GM19099 (cell line): ENCODE results near the gene ITPKB.

ENCODE experiments used
- POLR2A ChIP-seq: IDR thresholded peaks from 3 replicates; pipeline ENCODE4 v1.6.1; 2011; ENCODE audit warnings: low read depth; ENCODE audit not compliant: insufficient read length; ENCODE audit errors: extremely low read depth

The ITPKB gene

GRCh38 chr1:226617109-226617508 is 122.0 kb downstream of the ITPKB start:
- TF ChIP-seq POLR2A: no peak

DNA sequence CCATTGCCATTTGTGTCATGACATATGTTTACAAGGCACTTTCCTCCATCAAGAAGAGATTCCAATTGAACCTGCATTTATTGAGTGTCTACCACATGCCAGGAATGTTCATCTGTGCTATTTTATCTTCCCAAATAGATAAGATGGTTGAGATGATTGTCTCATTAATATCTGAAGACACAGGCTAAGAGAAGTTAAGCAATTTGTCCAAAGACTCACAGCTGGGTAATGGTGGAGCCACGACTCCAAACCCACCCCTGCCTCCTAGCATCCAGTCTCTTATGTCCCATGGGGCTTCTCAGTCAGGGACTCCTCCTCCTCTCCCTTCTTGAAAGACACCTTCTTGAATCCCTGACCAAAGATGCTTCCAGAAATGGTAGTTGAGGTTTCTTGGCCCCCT is 122.4 kb downstream of the ITPKB start:
- TF ChIP-seq POLR2A: no peak

GRCh38 chr1:226615876-226616275 is 123.2 kb downstream of the ITPKB start:
- no peak for TF ChIP-seq POLR2A

- TF ChIP-seq POLR2A: no peak
Observed at GRCh38 chr1:226611301-226611700, 127.8 kb downstream of the ITPKB start.

- no peak for TF ChIP-seq POLR2A
Observed at GRCh38 chr1:226610671-226611070, 128.4 kb downstream of the ITPKB start.

DNA sequence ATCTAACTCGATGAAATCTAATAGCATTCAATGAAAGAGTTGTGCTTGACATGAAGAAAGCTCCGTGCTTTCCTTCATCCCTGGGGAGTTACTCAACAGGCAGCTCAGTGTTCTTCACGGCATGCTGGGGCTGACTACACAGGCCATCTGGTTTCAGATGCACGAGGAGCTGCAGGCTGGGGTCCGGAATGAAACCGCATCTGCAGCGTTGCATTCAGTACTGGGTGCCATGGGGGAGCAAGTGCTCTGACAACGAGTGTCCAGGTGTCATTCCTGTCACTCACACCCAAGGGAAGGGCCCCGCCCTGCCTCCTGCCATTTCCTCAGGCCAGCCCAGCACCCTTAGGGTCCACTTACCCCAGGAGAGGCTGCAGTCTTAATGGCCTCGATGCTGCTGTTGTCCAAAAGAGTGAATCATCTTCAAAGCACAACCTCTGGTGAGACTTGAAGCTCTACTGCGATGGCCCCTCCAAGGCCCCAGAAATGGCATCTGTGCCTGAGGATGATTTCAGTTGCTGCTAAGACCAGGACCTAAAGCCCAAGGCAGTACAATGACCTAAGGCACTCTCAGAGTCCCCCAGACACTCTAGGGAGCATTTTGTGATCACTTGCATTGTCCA is 129.1 kb downstream of the ITPKB start:
- no peak for TF ChIP-seq POLR2A

DNA sequence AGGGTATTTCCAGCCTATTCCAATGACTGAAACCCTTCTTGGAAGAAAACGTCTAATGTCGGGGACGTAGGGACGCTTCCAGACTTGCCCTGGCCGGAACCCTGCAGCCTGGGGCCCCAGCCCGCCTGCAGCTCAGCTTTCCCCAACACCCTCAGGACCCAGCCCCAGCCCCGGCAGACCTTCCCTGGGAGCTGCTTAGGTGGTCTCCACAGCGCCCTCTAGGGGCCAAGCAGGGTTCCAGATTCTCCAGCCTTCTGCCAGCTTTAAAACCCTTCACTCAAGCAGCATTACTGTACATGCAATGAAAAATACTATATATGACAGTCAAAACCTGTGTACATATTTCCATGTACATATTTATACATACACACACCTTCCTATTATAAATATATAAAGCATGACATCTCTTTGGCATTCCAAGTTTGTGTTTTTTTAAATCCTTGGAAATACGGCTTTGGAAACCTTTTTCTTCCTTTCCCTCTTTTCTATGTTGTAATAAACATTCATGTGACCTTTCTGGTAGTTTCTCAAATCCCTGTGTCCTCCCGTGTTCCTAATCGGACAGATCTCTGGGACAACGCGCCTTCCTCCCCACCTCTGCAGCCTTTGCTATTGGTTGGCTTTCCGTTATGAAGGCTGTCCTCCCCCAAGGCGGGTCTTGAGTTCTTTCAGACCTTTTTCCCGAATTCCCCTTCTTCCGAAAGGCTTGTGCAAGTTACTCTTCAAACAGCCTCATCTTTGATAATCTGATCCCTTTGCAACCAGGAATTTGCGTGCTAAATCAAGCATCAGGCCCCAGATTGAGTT is 130.2 kb downstream of the ITPKB start:
- TF ChIP-seq POLR2A: no peak

GRCh38 chr1:226607821-226608220 is 131.3 kb downstream of the ITPKB start:
- TF ChIP-seq POLR2A: no peak

DNA sequence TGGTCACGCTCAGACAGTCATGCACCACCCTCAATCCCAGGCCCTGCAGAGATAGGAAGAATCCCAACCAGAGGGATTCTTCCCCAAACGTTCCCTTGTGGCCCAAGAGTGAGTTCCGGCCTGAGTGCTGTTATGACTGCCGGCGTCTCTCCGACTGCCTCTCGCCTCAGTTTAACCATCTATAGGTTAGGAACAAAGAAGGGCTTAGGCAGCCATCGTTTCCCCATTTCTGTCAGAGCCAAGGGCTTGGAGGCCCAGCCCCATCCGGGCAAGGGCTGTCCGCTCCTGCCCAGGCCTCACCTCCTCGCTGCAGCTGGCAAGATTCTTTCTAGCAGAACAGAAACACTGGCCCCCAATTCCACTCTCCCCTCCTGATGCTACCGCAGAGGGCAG is 131.8 kb downstream of the ITPKB start:
- TF ChIP-seq POLR2A: no peak

DNA sequence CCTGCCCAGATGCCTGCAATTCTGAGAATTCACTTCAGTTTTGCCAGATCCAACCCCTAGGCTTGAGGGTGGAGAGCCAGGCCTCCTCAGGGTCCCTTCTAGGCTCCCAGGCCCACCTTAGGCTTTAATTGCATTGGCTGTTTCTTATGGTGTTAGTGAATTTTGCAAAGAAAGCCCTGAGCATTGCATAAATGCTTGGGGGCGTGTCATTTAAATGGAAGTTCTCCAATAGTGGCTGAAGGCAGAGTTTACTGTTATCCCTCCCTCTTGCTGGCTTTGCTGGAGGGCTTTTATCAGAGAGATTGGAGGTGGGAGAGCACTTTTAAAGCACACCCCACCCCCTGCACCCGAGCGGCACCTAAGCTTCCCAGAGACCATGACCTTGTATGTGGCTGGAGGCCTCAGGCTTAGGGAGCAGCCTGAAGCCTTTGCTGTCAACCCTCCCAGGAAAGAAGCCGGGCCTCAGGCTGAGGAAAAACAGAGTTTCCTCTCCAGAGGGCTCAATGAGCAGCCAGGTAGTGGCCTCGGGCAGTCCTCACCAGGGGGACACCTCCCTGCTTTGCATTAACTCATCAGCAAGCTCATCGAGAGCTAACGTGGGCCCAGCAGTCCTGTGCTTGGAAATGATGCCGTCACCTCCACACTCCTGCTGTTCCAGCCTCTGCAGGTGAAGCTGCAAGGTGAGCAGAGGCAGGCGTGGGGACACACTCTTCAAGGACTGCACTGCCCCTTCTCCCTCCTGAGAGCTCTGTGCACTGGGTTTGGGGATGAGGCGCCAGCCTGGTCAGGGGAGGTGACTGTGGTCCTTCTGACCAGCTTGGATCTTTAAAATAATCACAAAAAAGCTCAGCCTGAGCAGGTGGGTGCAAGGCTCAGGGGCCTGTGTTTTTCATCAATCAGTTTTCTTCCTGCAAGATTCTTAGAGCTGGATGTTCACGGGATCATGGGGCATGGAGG is 132.5 kb downstream of the ITPKB start:
- TF ChIP-seq POLR2A: no peak

DNA sequence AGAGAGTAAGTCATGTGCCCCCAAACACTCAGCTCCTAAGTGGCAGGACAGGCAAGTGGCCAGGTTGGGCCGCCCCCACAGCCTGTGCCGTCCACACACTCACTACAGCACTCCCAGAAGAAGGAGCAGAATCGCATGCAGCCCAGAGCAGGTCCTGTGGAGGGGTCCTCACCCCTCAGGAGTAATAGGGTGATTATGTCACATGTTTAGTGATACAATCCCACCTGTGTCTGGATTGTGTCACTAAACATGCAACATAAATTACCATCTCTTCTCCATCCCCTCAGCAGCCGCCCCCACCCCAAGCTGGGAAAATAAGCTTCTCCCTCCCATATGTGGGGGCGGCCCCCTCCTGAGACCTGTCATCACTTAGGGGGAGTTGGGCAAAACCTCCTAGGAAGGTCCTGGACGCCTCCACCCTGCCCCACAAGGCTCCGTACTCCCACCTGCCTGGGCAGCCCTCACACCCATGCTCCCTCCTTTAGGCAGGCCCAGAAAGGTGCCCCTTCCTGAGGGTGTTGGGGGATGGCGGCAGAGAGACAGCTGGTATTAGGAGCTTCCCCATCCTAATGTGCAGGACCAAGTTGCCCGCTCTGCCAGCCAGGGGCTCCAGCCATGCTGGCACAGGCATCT is 133.6 kb downstream of the ITPKB start:
- TF ChIP-seq POLR2A: no peak

- TF ChIP-seq POLR2A: no peak
Observed at GRCh38 chr1:226604560-226605317, 134.3 kb downstream of the ITPKB start.

- TF ChIP-seq POLR2A: no peak
Observed at GRCh38 chr1:226603858-226604559, 135.1 kb downstream of the ITPKB start.
